ENCODE results near the gene FAM98C.

Gene FAM98C

GRCh38 chr19:38373907-38374331 is 29.0 kb upstream of the FAM98C start:
- H3K79me2 ChIP-seq (ENCODE audit: insufficient read depth, low read depth): peaks cover 37% of the 10 kb centered on the region
- H3K27me3 ChIP-seq (ENCODE audit: insufficient read depth, low read depth): no peaks in the 10 kb centered on the region
- H3K4me2 ChIP-seq: peak overlapping the region; percentile 72
- peak overlapping the region; percentile 94; the same call in 1 of the 2 replicates for H3K9ac ChIP-seq
- H4K20me1 ChIP-seq (ENCODE audit: insufficient read depth): no peaks in the 10 kb centered on the region
- peaks cover 14% of the 10 kb centered on the region for H3K4me1 ChIP-seq (ENCODE audit: low read depth, poor library complexity, severe bottlenecking)
- peak overlapping the region; percentile 80 for H3K27ac ChIP-seq
- H3K36me3 ChIP-seq (ENCODE audit: insufficient read depth): 0 out of 2 replicates have a peak, but pooled peaks cover 1% of the 10 kb centered on the region
- H2AFZ ChIP-seq (ENCODE audit: low read depth): peak overlapping the region; percentile 96
- H3K4me3 ChIP-seq (IDR thresholded peaks at IDR 0.05; ENCODE audit: insufficient read depth, low read depth, low read length): no peak overlapping the region
- no peak for TF ChIP-seq CTCF (conservative IDR thresholded peaks at IDR 0.05; ENCODE audit: low read depth, low read length)

- Histone ChIP-seq H3K79me2 (ENCODE audit: insufficient read depth, low read depth) (peaks cover 37% of the 10 kb centered on the region), H3K9ac (peak within 1 kb of the TSS; percentile 94), H2AFZ (ENCODE audit: low read depth) (peak within 1 kb of the TSS; percentile 96), H3K36me3 (ENCODE audit: insufficient read depth) (0 out of 2 replicates have a peak, but pooled peaks cover 2% of the 10 kb centered on the region), H3K4me2 (peak within 1 kb of the TSS; percentile 72), H3K27me3 (ENCODE audit: insufficient read depth, low read depth) (no peaks in the 10 kb centered on the region), H4K20me1 (ENCODE audit: insufficient read depth) (no peaks in the 10 kb centered on the region), H3K4me3 (IDR thresholded peaks at IDR 0.05; ENCODE audit: insufficient read depth, low read depth, low read length) (no peak within 1 kb of the TSS), H3K27ac (peak within 1 kb of the TSS; percentile 80), H3K4me1 (ENCODE audit: low read depth, poor library complexity, severe bottlenecking) (peaks cover 14% of the 10 kb centered on the region)
- peak; percentile 20 for TF ChIP-seq CTCF (conservative IDR thresholded peaks at IDR 0.05; ENCODE audit: low read depth, low read length)
Measured at GRCh38 chr19:38374332-38375097, 28.4 kb upstream of the FAM98C start, which contains the start of gene PSMD8. Gene PSMD8 (plus strand): TSS chr19:38374571. CDS start chr19:38374602, 31 bp downstream.

- peaks cover 14% of the 10 kb centered on the region for H3K4me1 ChIP-seq (ENCODE audit: low read depth, poor library complexity, severe bottlenecking)
- H3K79me2 ChIP-seq (ENCODE audit: insufficient read depth, low read depth): peaks cover 37% of the 10 kb centered on the region
- H3K27me3 ChIP-seq (ENCODE audit: insufficient read depth, low read depth): no peaks in the 10 kb centered on the region
- no peak overlapping the region for H3K4me3 ChIP-seq (IDR thresholded peaks at IDR 0.05; ENCODE audit: insufficient read depth, low read depth, low read length)
- no peak for TF ChIP-seq CTCF (conservative IDR thresholded peaks at IDR 0.05; ENCODE audit: low read depth, low read length)
- H3K9ac ChIP-seq: peak overlapping the region; percentile 94
- no peaks in the 10 kb centered on the region for H4K20me1 ChIP-seq (ENCODE audit: insufficient read depth)
- H2AFZ ChIP-seq (ENCODE audit: low read depth): peak overlapping the region; percentile 83
- H3K36me3 ChIP-seq (ENCODE audit: insufficient read depth): 0 out of 2 replicates have a peak, but pooled peaks cover 2% of the 10 kb centered on the region
- peak overlapping the region; percentile 72 for H3K4me2 ChIP-seq
- peak overlapping the region; percentile 80 for H3K27ac ChIP-seq
Measured at GRCh38 chr19:38375098-38375493, 27.8 kb upstream of the FAM98C start.

GRCh38 chr19:38375748-38376147 is 27.1 kb upstream of the FAM98C start:
- Histone ChIP-seq H3K4me2 (peak overlapping the region; percentile 72), H3K4me3 (IDR thresholded peaks at IDR 0.05; ENCODE audit: insufficient read depth, low read depth, low read length) (no peak overlapping the region), H3K4me1 (ENCODE audit: low read depth, poor library complexity, severe bottlenecking) (peaks cover 14% of the 10 kb centered on the region), H3K27me3 (ENCODE audit: insufficient read depth, low read depth) (no peaks in the 10 kb centered on the region), H3K9ac (peak overlapping the region; percentile 94; the same call in 1 of the 2 replicates), H4K20me1 (ENCODE audit: insufficient read depth) (no peaks in the 10 kb centered on the region), H3K79me2 (ENCODE audit: insufficient read depth, low read depth) (peaks cover 37% of the 10 kb centered on the region), H2AFZ (ENCODE audit: low read depth) (no peak overlapping the region), H3K27ac (no peak overlapping the region), H3K36me3 (ENCODE audit: insufficient read depth) (peaks cover 2% of the 10 kb centered on the region; the same call in 1 of the 2 replicates)
- no peak for TF ChIP-seq CTCF (conservative IDR thresholded peaks at IDR 0.05; ENCODE audit: low read depth, low read length)
